GM11168 (cell line): ENCODE results near the gene UFSP1.

Source experiments
- in situ Hi-C: fragments of 300-500 bp; cut with MboI; formaldehyde crosslinking; loops from one replicate; pipeline ENCODE4 v1.12.0; 2022; ENCODE audit warnings: low sequenced_read_pairs; ENCODE audit not compliant: unreplicated experiment

Gene UFSP1

GRCh38 chr7:100882785-100883526 is 6.6 kb downstream of the UFSP1 start:
- in situ Hi-C loops: no loop called here

- in situ Hi-C loops: no loop called here
Measured at GRCh38 chr7:100882201-100882600, 7.3 kb downstream of the UFSP1 start.

GRCh38 chr7:100881136-100881535 is 8.4 kb downstream of the UFSP1 start:
- in situ Hi-C loops: no loop called here

- in situ Hi-C loops: no loop called here
Measured at GRCh38 chr7:100880645-100881044, 8.9 kb downstream of the UFSP1 start.

GRCh38 chr7:100879685-100880261 is 9.7 kb downstream of the UFSP1 start:
- in situ Hi-C loops: no loop called here

- in situ Hi-C loops: no loop called here
Measured at GRCh38 chr7:100878685-100879084, 10.8 kb downstream of the UFSP1 start.

GRCh38 chr7:100878013-100878412 is 11.5 kb downstream of the UFSP1 start:
- in situ Hi-C loops: no loop called here

GRCh38 chr7:100875356-100875751 is 14.2 kb downstream of the UFSP1 start:
- in situ Hi-C loops: no loop called here

- in situ Hi-C loops: no loop called here
Measured at GRCh38 chr7:100874577-100875355, 14.7 kb downstream of the UFSP1 start, which contains the start of gene SRRT. Gene SRRT, plus strand, starts transcription at chr7:100875103. Its CDS starts 488 bp downstream, at chr7:100875591.

GRCh38 chr7:100874300-100874576 is 15.3 kb downstream of the UFSP1 start:
- in situ Hi-C loops: no loop called here

GRCh38 chr7:100873599-100874299 is 15.8 kb downstream of the UFSP1 start:
- in situ Hi-C loops: no loop called here

GRCh38 chr7:100867776-100868485 is 21.6 kb downstream of the UFSP1 start:
- in situ Hi-C loops: no loop called here

GRCh38 chr7:100867040-100867775 is 22.3 kb downstream of the UFSP1 start, which contains the start of gene TRIP6:
Gene TRIP6, plus strand, starts transcription at chr7:100867387. Its CDS starts 111 bp downstream, at chr7:100867498.
- in situ Hi-C loops: no loop called here

- in situ Hi-C loops: no loop called here
Measured at GRCh38 chr7:100866729-100867039, 22.8 kb downstream of the UFSP1 start.

GRCh38 chr7:100865938-100866728 is 23.4 kb downstream of the UFSP1 start:
- in situ Hi-C loops: no loop called here

GRCh38 chr7:100865372-100865911 is 24.1 kb downstream of the UFSP1 start:
- in situ Hi-C loops: no loop called here

- in situ Hi-C loops: no loop called here
Measured at GRCh38 chr7:100864263-100864845, 25.2 kb downstream of the UFSP1 start.

- in situ Hi-C loops: no loop called here
Measured at GRCh38 chr7:100863406-100863950, 26.0 kb downstream of the UFSP1 start.
